Bronchial epithelial cell (primary cell): Measurements from ENCODE around the gene PON3. TPM values are rescaled to one million over a fixed set of nuclear protein-coding genes. Genes with fewer than 3 reads are reported as not detected.
A peak's percentile ranks its signal among the peaks of the same experiment; 100 is the strongest.

Experiments
- DNase-seq: peaks from one replicate; pipeline ENCODE4 v3.0.0-alpha.2; 2010; ENCODE audit warnings: low read depth
- FAIRE-seq: peaks from 2 replicates; lab custom pipeline; 2011; peaks lifted over from hg19 to GRCh38; lab: Jason Lieb, UNC
- H3K27me3 ChIP-seq: 2 replicates; pipeline ENCODE4 v1.5.1; 2011; ENCODE audit warnings: low read length; ENCODE audit not compliant: control insufficient read depth, insufficient read depth
- H3K36me3 ChIP-seq: 2 replicates; pipeline ENCODE4 v1.5.1; 2011; ENCODE audit warnings: low read length; ENCODE audit not compliant: control insufficient read depth, insufficient read depth
- H3K4me3 ChIP-seq: 2 replicates; pipeline ENCODE4 v1.5.1; 2011; ENCODE audit warnings: mild to moderate bottlenecking, low read depth, low read length, control low read depth
- CTCF ChIP-seq: IDR thresholded peaks from 2 replicates; pipeline ENCODE4 v1.5.1; 2011; ENCODE audit warnings: mild to moderate bottlenecking, moderate library complexity, low read length, control low read depth, inconsistent platforms; ENCODE audit not compliant: insufficient read depth, severe bottlenecking
- total RNA-seq: library from RNA; depleted of rRNA; stranded (reverse); fragments of >200 nt; gene quantifications from 2 replicates; pipeline ENCODE4 v1.2.1, GENCODE V29; 2014

PON3 gene
- total RNA-seq, 1 donor from 2014 or later: 1.3 TPM

DNA sequence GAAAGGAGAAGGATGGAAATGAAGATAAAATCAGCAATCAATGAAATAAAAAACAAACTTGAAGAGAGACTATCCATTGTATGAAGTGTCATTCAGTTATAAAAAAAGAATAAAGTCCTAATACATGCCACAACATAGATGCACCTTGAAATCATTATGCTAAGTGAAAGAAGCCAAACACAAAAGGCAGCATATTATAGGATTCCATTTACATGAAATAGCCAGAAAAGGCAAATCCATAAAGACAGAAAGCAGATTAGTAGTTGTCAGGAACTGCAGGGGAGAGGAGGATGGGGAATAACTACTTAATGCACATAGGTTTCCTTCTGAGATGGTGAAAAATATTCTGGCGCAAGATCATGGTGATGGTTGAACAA, 65.2 kb downstream of the PON3 start:
- FAIRE-seq (no peak), DNase-seq (no peak)
- Histone ChIP-seq H3K36me3 (no peaks in the 10 kb centered on the region), H3K27me3 (no peaks in the 10 kb centered on the region), H3K4me3 (no peak overlapping the region)
- no peak for TF ChIP-seq CTCF

- DNase-seq (peak; percentile 3), FAIRE-seq (peak; percentile 47)
- no peaks in the 10 kb centered on the region for H3K36me3 ChIP-seq
- TF ChIP-seq CTCF: no peak
- no peaks in the 10 kb centered on the region for H3K27me3 ChIP-seq
- H3K4me3 ChIP-seq: no peak overlapping the region
These were observed 65.8 kb downstream of the PON3 start for GRCh38 chr7:95330204-95330960.

DNA sequence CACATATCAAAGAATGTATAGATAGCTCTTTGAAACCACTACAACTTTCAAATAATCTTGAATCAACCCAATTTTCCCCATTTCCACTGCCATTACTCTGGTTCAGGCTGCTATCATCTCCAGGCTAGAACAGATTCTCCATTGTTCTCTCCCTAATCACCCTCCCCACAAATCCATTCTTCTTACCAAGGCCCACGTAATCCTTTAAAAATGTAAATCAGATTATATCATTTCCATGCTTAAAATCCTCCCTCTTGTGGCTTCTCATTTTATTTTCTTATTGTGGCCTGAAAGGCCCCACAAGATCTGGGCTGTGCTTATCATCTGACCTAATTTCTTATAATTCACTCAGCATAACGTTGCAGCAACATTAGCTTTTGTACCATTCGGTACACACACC, 68.8 kb downstream of the PON3 start:
- TF ChIP-seq CTCF: no peak
- DNase-seq: no peak
- no peak for FAIRE-seq
- Histone ChIP-seq H3K36me3 (no peaks in the 10 kb centered on the region), H3K27me3 (peaks cover 7% of the 10 kb centered on the region), H3K4me3 (no peak overlapping the region)

DNA sequence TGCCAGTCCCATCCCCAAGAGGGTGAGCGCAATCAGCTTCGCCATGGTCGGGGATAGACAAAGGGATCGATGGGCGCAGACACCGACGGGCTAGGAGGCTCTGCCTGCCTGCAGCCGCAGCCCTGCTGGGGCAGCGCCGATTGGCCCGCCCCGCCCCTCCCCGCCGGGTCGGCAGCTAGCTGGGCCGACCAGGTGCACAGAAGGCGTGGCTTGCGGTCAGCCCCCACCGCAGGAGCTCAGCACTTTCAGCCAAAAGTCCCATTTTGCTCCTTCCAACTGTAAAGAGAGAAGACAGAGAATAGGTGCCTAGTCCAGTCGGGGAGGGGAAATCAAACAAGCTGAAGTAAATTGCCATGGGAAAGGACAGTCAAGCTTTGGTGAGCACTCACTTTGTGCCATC, 71.7 kb downstream of the PON3 start, which contains the start of gene PON1:
Gene PON1 (minus strand): TSS at position 102 of the 400 bp plus-strand sequence. CDS start 57 bp downstream, at position 45.
- Histone ChIP-seq H3K27me3 (peaks cover 7% of the 10 kb centered on the region), H3K36me3 (no peaks in the 10 kb centered on the region), H3K4me3 (no peak within 1 kb of the TSS)
- FAIRE-seq (no peak), DNase-seq (no peak)
- no peak for TF ChIP-seq CTCF

DNA sequence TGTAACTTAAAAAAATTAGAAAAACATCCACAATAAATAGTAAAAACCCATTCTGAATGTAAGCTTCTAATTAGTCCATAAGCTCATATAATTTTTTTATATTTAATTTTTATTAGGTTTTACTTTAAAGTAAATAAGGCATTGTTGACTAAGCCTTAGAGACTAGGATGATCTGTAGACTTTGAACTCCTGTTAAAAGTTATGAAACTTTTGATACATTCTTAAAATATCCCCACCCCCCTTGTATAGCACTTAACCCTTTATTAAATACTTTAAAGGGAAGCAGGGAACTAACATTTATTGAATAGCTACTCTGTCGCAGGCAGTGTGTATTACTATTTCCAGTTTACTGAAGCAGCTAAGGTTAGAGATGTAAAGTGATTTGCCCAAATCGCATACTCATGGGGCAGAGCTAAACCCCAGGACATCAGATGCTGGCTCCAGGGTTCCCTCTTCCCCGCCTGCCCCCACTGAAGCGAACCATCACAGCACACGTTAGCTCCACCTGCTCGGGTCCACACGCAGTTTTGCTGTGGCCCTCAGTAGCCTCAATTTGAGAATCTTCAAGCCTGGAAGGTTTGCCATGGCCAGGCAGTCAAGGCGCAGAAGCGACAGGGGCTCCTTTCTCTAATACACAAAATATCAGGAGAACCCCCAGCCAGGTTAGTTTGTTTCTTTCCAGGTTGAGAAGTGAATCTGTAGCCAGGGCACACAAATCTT, 72.6 kb downstream of the PON3 start:
- FAIRE-seq: no peak
- H3K4me3 ChIP-seq: no peak overlapping the region
- no peaks in the 10 kb centered on the region for H3K36me3 ChIP-seq
- DNase-seq: no peak
- peaks cover 7% of the 10 kb centered on the region for H3K27me3 ChIP-seq
- TF ChIP-seq CTCF: no peak
